GM21390 (cell line): ENCODE results near the gene CTLA4.

Experiments used
- ATAC-seq: cut with Tn5 transposase; IDR thresholded peaks from one replicate; pipeline ENCODE4 v1.9.1; 2021; ENCODE audit not compliant: unreplicated experiment

CTLA4 gene

GRCh38 chr2:203867561-203868200 lies at the start of gene CTLA4:
Gene CTLA4, plus strand, starts transcription at chr2:203867771. Its CDS starts 172 bp downstream, at chr2:203867943.
- ATAC-seq, result no peak

- ATAC-seq, result no peak
Observed at GRCh38 chr2:203818656-203819055, 48.9 kb upstream of the CTLA4 start.

DNA sequence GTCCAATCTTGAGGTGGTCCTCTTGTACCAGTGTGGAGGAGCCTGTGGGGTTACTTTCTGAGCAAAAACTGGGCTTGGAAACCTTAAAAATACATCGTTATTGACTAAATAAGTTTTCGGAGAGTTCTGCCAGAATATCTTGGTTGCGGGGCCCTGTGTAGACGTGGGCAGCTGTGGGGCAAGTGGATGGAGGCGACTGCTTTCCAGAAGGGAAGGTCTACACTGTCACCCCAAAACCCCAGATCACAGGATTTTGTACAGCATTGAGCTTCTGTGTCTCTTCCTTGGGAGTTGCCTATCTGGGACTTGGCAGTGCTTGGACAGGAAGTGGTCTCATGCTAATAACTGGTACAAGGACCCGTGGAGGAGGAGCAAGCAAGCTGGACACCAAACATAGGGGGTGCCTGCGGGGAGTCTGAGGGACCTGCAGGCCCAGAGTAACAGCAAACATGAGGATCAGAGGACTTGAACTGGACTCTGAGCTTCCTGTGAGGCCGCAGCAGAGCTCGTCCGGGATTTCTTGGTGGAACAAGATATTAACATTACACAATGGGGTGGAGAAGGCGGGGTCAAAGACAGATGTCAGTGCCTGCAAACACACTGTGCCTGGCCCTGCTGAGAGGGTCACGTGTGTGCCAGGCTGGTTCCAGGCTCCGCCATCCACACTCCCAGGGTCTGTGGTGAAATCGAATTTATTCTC lies 48.0 kb upstream of the CTLA4 start:
- ATAC-seq, result no peak

GRCh38 chr2:203820969-203821368 lies 46.6 kb upstream of the CTLA4 start:
- peak; percentile 97 for ATAC-seq

DNA sequence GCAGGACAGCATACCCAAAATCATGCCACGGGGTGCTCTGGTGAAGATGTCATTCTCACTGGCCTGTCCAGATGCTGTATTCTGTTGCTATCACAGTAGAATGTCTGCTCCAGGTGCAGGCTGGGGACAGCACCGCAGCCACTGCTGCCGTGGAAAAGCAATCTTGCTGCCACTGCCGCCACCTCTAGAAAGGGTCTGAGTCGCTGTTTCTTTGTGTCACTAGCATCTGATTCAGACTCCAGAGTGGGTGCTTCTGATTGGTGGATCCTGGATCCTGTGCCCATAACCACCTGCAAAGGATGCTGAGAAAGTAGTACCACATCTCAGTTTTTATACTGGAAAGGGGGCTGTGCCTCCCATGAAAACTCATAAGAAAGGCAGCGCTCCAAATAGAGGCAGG lies 45.3 kb upstream of the CTLA4 start:
- no peak for ATAC-seq

DNA sequence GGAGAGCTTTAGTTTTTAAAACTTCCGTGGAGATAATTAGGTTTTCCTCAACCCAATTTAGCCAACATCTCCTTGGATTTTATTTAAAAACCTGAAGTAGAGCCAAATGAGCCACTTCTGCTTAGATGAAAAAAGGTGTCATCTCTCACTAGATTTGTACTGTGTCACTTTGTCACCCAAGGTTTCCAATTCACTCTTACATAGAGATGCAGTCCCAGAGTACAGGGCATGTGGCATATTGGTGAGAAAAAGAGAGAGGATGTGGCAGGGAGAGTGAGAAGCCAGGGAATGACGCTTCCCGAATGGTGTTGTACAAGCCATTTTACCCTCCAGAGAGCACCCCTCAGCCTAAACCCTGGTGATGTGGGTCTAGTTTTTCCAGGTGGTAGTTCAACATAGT lies 44.4 kb upstream of the CTLA4 start:
- ATAC-seq, result no peak

DNA sequence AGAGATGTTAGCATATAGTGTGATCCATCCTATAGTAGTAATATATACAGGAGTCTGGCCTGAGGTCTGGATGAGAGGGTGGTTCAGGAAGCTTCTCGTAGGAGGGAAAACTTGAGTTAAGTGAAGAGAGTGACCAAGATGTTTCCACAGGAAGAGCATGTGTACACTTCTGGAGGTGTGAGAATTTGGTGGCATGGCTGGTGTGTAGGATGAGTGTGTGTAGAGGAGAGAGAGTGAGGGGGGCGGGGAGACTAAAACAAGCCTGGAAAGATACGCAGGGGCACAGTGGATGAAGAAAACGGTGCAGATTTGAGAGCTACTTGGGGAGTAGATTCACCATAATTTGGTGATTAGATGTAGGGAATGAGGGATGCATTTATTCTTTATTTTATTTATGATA lies 43.5 kb upstream of the CTLA4 start:
- no peak for ATAC-seq

DNA sequence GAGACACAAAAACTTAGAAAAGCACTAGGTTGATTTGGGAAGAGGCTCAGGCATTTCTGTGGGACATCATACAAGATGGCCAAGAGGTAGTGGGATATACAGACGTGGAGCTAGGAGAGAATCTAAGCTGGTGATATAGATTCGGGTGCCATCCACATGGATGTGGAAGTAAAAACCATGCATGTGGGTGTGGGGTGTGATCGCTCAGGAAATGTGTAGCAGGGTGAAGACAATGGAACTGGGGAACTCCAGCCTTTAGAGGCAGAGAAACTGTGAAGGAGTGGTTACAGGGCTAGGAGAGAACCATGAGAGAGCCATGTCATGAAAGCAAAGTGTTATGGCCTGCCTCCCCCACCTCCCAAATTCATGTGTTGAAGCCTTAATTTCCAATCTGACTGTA lies 43.0 kb upstream of the CTLA4 start:
- ATAC-seq, result no peak

DNA sequence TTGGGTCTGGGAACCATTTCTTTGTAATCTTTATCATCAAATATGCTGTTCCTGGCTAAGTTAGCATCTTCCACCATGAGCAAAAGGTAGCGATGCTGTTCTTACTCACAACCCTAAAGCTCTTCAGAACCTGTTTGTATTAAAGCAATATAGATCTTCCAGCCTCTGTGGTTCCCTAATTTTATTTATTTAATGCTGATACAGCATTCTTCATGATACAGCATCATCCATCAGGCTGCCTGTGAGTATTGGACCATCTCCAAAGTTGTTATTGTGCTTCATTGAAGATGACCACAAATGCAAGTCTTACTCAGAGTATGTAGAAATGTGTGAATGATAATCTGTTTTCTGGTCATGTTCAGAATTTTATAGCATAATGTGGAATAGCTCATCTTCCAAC lies 40.9 kb upstream of the CTLA4 start:
- no peak for ATAC-seq

DNA sequence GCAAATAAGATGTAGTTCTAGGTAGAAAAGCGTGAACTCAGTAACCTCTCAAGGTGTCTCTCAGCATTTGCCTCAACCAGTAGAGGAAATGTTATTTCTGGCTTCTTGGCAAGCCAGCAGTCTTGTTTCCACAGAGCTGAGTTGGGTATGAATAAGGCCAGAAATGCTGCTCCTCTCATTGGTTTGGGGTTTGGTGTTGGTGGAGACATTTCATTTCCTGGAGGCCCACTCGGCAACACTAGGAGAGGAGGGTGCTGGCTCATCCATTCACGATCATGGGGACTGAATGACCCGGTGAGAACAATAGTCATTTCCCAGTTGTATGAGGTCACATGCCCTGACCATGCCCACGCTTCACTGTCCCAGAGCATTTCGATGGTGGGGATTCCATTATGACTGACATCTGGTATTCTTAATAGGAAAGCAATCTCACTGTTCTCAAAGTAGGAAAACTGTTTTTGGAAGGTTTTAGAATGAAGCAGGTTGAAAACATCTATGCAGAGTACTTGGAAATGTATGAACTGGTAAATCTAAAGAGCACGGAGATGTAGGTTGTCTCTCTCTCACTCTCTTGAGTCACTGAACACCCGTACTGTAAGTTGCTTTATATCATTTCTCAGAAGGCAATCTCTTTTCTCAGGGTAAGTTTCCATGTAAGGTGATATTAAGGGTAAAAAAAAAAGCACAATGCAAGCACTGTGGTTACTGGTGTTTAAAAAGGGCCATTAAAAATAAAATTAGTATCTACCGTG lies 37.1 kb upstream of the CTLA4 start:
- ATAC-seq, result no peak

GRCh38 chr2:203835420-203835819 lies 32.2 kb upstream of the CTLA4 start:
- ATAC-seq, result no peak

DNA sequence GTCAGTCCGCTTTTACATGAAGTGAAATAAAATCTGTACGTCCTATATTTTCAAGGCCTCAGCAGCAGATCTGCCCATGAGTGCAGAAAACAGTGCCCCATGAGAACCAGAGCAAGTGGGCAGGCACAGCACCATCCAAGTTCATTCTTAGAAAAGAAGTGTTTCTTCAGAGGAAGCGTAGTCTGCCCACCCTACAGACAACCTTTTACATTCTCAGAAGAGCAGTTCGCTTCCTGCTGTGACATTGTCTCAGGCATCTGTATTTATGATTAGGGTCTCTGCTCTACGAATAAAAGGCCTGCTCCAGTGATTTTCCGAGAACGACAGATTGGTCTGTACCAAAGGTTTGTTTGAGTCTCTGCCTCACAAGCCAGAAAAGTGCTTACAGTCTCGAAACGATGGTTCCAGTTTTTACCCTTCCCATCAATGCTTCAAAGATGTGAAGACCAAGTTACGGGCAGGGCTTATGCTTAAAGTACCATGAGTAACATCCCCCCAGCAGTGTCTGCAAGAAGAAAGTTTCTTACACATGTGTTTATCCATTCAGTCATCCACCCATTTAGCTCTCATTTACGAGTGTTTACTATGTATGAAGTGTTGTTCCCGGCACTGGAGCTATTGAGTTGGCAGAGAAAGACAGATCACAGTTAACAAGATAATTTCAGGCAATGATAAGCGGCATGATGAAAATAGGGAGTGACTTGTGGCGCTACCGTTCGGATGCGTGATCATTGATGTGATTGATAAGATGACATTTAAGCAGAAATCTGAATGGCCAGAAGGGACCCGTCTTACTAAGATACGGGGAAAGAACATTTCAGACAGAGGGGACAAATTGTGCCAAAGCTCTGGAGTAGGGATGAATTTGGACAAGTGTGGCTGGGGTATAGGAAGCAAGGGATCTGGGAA lies 31.4 kb upstream of the CTLA4 start:
- no peak for ATAC-seq

- ATAC-seq, result no peak
Observed at GRCh38 chr2:203840655-203841205, 26.8 kb upstream of the CTLA4 start.

DNA sequence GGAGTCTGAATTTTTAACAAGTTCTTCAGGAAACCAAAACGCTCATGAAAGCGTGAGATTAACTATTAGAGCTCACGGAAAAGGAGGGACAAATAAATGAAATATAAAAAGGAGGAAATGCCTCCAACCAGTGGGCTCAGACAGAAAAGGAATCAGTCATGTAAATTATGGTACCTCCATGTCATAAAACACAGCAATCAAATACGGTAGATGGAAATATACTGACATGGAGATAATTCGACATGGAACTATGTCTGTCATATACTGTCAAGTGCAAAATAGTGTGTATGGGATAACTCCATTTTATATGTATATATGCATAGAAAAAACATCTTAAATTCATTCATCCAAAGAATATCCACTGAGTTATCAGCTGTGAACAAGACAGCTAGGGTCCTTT lies 25.9 kb upstream of the CTLA4 start:
- ATAC-seq, result no peak

DNA sequence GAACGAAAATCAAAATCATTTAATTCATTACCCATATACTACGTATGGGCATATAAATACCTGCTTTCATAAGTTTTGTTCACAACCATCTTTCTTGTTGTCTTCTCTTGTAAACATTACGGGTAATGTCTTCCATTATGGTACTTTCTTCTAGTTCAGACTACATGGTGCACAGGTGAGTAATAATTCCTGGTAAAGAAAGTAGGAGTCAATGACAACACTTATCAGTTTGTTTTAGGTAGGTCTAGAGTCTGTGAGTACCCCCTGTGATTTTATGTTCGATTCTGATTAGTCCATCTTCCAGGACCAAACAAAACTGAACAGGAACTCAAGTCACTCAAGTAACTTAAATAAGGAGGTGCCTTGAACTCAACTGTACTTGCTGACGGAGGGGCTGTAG lies 25.2 kb upstream of the CTLA4 start:
- no peak for ATAC-seq

DNA sequence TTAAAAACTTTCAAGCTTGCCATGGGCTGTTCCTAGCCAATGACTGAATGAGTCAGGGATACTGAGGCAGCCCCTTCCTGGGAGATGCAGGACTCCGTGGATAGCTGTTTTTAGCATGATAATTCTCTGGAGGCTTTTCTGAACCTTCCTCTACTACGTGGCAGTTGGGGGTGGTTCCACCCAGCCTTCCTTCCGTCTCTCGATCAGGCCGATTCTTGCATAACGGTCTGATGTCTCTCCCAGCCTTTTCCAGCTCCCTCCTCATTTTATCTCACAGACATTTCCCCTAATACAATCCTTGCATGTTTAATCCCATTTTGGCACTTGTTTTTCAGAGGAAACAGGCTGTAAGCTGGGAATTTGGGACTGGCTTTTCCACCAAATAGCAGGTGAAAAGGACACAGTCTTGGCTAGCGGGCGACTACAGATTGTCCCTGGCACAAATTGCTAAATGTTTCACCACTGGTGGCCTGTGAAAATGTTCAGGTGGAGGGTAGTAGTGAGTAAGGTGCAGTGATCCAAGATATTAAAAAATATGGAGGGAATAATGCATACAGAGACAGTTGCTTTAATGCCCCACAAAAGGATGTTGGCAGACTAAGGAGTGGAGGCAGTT lies 21.0 kb upstream of the CTLA4 start:
- ATAC-seq, result no peak

DNA sequence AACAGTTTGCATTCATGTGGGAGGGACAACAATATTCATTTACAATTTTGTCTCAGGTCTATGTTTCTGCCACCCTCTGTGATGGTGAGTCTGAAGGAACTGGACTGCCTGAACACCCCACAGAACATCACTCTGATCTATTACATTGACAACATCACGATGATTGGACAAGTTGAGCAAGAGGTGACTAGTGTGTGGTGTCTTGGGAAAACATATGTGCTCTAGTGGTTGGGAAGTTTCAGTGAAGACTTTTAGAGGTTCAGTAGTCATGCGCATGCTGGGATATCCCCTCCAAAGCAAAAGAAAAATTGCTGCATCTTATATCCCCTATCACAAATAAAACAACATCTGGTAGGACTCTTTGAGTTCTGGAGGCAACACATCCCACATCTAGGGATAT lies 18.6 kb upstream of the CTLA4 start:
- no peak for ATAC-seq

GRCh38 chr2:203852760-203853159 lies 14.8 kb upstream of the CTLA4 start:
- ATAC-seq, result no peak

- no peak for ATAC-seq
Observed at GRCh38 chr2:203853271-203853670, 14.3 kb upstream of the CTLA4 start.

DNA sequence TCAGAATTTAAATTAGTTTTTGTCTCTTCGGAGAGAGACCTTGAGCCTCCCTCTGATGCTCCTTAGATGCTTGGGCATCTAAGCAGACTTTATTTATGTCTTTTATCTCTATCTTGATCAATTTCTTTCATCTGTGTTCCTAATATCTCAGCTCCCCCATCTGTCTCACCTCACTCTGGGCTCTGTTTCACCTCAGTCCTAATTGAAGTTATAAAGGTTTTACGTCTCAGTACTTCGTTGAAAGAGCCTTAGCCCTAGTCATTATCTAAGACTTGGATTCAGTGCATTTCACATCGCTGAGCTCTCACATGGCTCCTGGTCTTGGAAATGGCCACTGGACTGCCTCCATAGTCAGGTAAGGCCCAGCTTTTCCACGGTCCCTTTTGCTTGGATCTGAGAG lies 13.8 kb upstream of the CTLA4 start:
- ATAC-seq, result no peak
